HL-60 (cell line): ENCODE measurements around the gene MAP3K4.

ENCODE experiments used
- DNase-seq, 2 experiments: peaks; one replicate each; pipeline ENCODE4 v3.0.0-alpha.2; 2010 to 2020; ENCODE audit warnings: low read depth in 1 of 2, low spot score in 1 of 2
- H3K27ac ChIP-seq: fragments of 250-450 bp; sonication (Bioruptor Pico); replicated peaks from 2 replicates; pipeline ENCODE4 v1.5.1; 2020; ENCODE audit warnings: mild to moderate bottlenecking, moderate library complexity
- H3K27me3 ChIP-seq: fragments of 250-450 bp; sonication (Bioruptor Pico); 2 replicates; pipeline ENCODE4 v1.5.1; 2021; ENCODE audit warnings: mild to moderate bottlenecking, moderate library complexity; ENCODE audit not compliant: insufficient read depth, poor library complexity, severe bottlenecking
- H3K4me3 ChIP-seq: replicated peaks from 2 replicates; pipeline ENCODE4 v1.5.1; 2011; ENCODE audit warnings: mild to moderate bottlenecking, control low read depth, low read length; ENCODE audit not compliant: insufficient read depth
- CTCF ChIP-seq: IDR thresholded peaks from one replicate; pipeline ENCODE4 v1.5.1; 2011; ENCODE audit warnings: low read length, control low read depth, inconsistent platforms; ENCODE audit not compliant: insufficient read depth
- GABPA ChIP-seq: IDR thresholded peaks from 2 replicates; pipeline ENCODE4 v1.6.1; 2012; ENCODE audit warnings: low read depth
- POLR2AphosphoS5 ChIP-seq: IDR thresholded peaks from 2 replicates; pipeline ENCODE4 v1.6.1; 2012; ENCODE audit warnings: low read depth
- REST ChIP-seq: IDR thresholded peaks from 2 replicates; pipeline ENCODE4 v1.6.1; 2012; ENCODE audit warnings: low read depth; ENCODE audit not compliant: insufficient replicate concordance
- SPI1 ChIP-seq: IDR thresholded peaks from 2 replicates; pipeline ENCODE4 v1.6.1; 2012; ENCODE audit warnings: low read depth, mild to moderate bottlenecking, borderline replicate concordance

Gene MAP3K4

GRCh38 chr6:160952633-160953281, 38.8 kb upstream of the MAP3K4 start:
- Histone ChIP-seq H3K27me3 (peaks cover 2% of the 10 kb centered on the region), H3K27ac (no peak overlapping the region), H3K4me3 (no peak overlapping the region)
- no peak for DNase-seq
- TF ChIP-seq SPI1 (no peak), CTCF (no peak), POLR2AphosphoS5 (no peak)

- Histone ChIP-seq H3K27me3 (peaks cover 2% of the 10 kb centered on the region), H3K4me3 (no peak overlapping the region), H3K27ac (no peak overlapping the region)
- no peak for DNase-seq
- TF ChIP-seq POLR2AphosphoS5 (no peak), CTCF (no peak), SPI1 (no peak), GABPA (no peak)
Measured at GRCh38 chr6:160955508-160956295, 35.9 kb upstream of the MAP3K4 start.

GRCh38 chr6:160956300-160957035, 35.1 kb upstream of the MAP3K4 start:
- peaks cover 2% of the 10 kb centered on the region for H3K27me3 ChIP-seq
- H3K27ac ChIP-seq = no peak overlapping the region
- no peak overlapping the region for H3K4me3 ChIP-seq
- no peak for DNase-seq
- TF ChIP-seq REST = no peak
- no peak for TF ChIP-seq GABPA
- no peak for TF ChIP-seq POLR2AphosphoS5

- Histone ChIP-seq H3K27me3 (peaks cover 2% of the 10 kb centered on the region), H3K4me3 (no peak overlapping the region), H3K27ac (no peak overlapping the region)
- no peak for DNase-seq
- no peak for TF ChIP-seq GABPA
- no peak for TF ChIP-seq REST
- no peak for TF ChIP-seq POLR2AphosphoS5
- TF ChIP-seq CTCF = no peak
- TF ChIP-seq SPI1 = no peak
Measured at GRCh38 chr6:160959726-160960435, 31.7 kb upstream of the MAP3K4 start.
